HEK293 (cell line): ENCODE results near the gene PACRG.

Source experiments
- CTCF ChIA-PET: fragments of 350-600 bp; formaldehyde crosslinking; extraction: SDS; loops from one replicate; lab custom pipeline; 2021; ENCODE audit warnings: antibody characterized with exemption; lab: Yijun Ruan, JAX
- POLR2A ChIA-PET: fragments of 300-600 bp; formaldehyde crosslinking; extraction: SDS; loops from one replicate; lab custom pipeline; 2020; ENCODE audit warnings: antibody characterized with exemption, inconsistent platforms; lab: Yijun Ruan, JAX
- H3K27ac ChIP-seq: fragments of 200-500 bp; sonication (Bioruptor generic); 2 replicates; pipeline ENCODE4 v1.5.1; 2014; ENCODE audit warnings: low read depth, low read length, control low read depth, inconsistent platforms; ENCODE audit errors: extremely low read depth
- H3K36me3 ChIP-seq, 2 experiments: fragments of 200-500 bp in 1 of 2; sonication (Bioruptor generic) in 1 of 2; 1 replicate in 1 of 2; 2 replicates in 1 of 2; pipeline ENCODE4 v1.5.1; 2014 to 2017; ENCODE audit warnings: inconsistent platforms in 2 of 2, low read length in 2 of 2; ENCODE audit not compliant: control insufficient read depth in 2 of 2, insufficient read depth in 1 of 2
- H3K4me1 ChIP-seq: fragments of 200-500 bp; sonication (Bioruptor generic); 2 replicates; pipeline ENCODE4 v1.5.1; 2014; ENCODE audit warnings: mild to moderate bottlenecking, low read length, inconsistent platforms; ENCODE audit not compliant: control insufficient read depth, insufficient read depth
- H3K4me3 ChIP-seq: 2 replicates; pipeline ENCODE4 v1.5.1; 2011; ENCODE audit warnings: low read depth, mild to moderate bottlenecking, control low read depth, low read length, moderate library complexity
- H3K9me3 ChIP-seq: fragments of 200-500 bp; sonication (Bioruptor generic); 2 replicates; pipeline ENCODE4 v1.5.1; 2014; ENCODE audit warnings: low read depth, low read length, inconsistent platforms; ENCODE audit not compliant: control insufficient read depth, insufficient read depth
- BCL11A ChIP-seq: fragments of 450-650 bp; formaldehyde crosslinking; IDR thresholded peaks from 2 replicates; pipeline ENCODE4 v1.5.1; 2016; ENCODE audit warnings: low read depth, missing biosample characterization, missing genetic modification characterization
- FEZF1 ChIP-seq: fragments of 450-650 bp; formaldehyde crosslinking; IDR thresholded peaks from 2 replicates; pipeline ENCODE4 v1.5.1; 2016; ENCODE audit warnings: missing biosample characterization, missing genetic modification characterization
- KLF1 ChIP-seq: fragments of 450-650 bp; formaldehyde crosslinking; IDR thresholded peaks from 2 replicates; pipeline ENCODE4 v1.5.1; 2016; ENCODE audit warnings: missing biosample characterization, missing genetic modification characterization
- KLF10 ChIP-seq: fragments of 450-650 bp; IDR thresholded peaks from 2 replicates; pipeline ENCODE4 v1.5.1; 2018; ENCODE audit warnings: missing biosample characterization, mild to moderate bottlenecking, missing genetic modification characterization
- KLF7 ChIP-seq: fragments of 450-650 bp; formaldehyde crosslinking; IDR thresholded peaks from 2 replicates; pipeline ENCODE4 v1.5.1; 2016; ENCODE audit warnings: missing biosample characterization, missing genetic modification characterization, borderline replicate concordance
- MEIS1 ChIP-seq: sonication (generic); formaldehyde crosslinking; IDR thresholded peaks from 2 replicates; pipeline ENCODE4 v1.8.1; 2022; ENCODE audit warnings: missing genetic modification reagents, mild to moderate bottlenecking, borderline replicate concordance
- MYNN ChIP-seq: fragments of 450-650 bp; formaldehyde crosslinking; IDR thresholded peaks from 2 replicates; pipeline ENCODE4 v1.5.1; 2016; ENCODE audit warnings: missing biosample characterization, missing genetic modification characterization, borderline replicate concordance
- MZF1 ChIP-seq: fragments of 450-650 bp; formaldehyde crosslinking; IDR thresholded peaks from 2 replicates; pipeline ENCODE4 v1.5.1; 2017; ENCODE audit warnings: missing biosample characterization, missing genetic modification characterization, borderline replicate concordance
- PBX3 ChIP-seq: sonication (generic); formaldehyde crosslinking; IDR thresholded peaks from 2 replicates; pipeline ENCODE4 v1.8.1; 2022; ENCODE audit warnings: mild to moderate bottlenecking, moderate library complexity, missing genetic modification reagents
- RBAK ChIP-seq: fragments of 450-650 bp; formaldehyde crosslinking; IDR thresholded peaks from 2 replicates; pipeline ENCODE4 v1.5.1; 2016; ENCODE audit warnings: missing biosample characterization, missing genetic modification characterization
- REPIN1 ChIP-seq: fragments of 450-650 bp; formaldehyde crosslinking; IDR thresholded peaks from 2 replicates; pipeline ENCODE4 v1.5.1; 2017; ENCODE audit warnings: missing biosample characterization, missing genetic modification characterization, low read depth
- SP3 ChIP-seq: fragments of 450-650 bp; formaldehyde crosslinking; IDR thresholded peaks from 2 replicates; pipeline ENCODE4 v1.5.1; 2016; ENCODE audit warnings: missing biosample characterization, missing genetic modification characterization
- ZFHX2 ChIP-seq: fragments of 450-650 bp; formaldehyde crosslinking; conservative IDR thresholded peaks from 2 replicates; pipeline ENCODE4 v1.5.1; 2016; ENCODE audit warnings: missing biosample characterization, missing genetic modification characterization
- ZNF133 ChIP-seq: fragments of 450-650 bp; formaldehyde crosslinking; IDR thresholded peaks from 2 replicates; pipeline ENCODE4 v1.5.1; 2016; ENCODE audit warnings: missing biosample characterization, missing genetic modification characterization
- ZNF423 ChIP-seq: fragments of 450-650 bp; formaldehyde crosslinking; IDR thresholded peaks from 2 replicates; pipeline ENCODE4 v1.5.1; 2016; ENCODE audit warnings: missing biosample characterization, missing genetic modification characterization
- ZNF473 ChIP-seq: fragments of 450-650 bp; formaldehyde crosslinking; IDR thresholded peaks from 2 replicates; pipeline ENCODE4 v1.5.1; 2017; ENCODE audit warnings: missing biosample characterization, missing genetic modification characterization
- ZNF629 ChIP-seq: fragments of 450-650 bp; formaldehyde crosslinking; IDR thresholded peaks from 2 replicates; pipeline ENCODE4 v1.5.1; 2017; ENCODE audit warnings: missing biosample characterization, missing genetic modification characterization
- ZNF692 ChIP-seq: fragments of 450-650 bp; formaldehyde crosslinking; IDR thresholded peaks from 2 replicates; pipeline ENCODE4 v1.5.1; 2016; ENCODE audit warnings: missing biosample characterization, missing genetic modification characterization
- ZNF704 ChIP-seq: fragments of 450-650 bp; formaldehyde crosslinking; IDR thresholded peaks from 2 replicates; pipeline ENCODE4 v1.5.1; 2016; ENCODE audit warnings: missing biosample characterization, missing genetic modification characterization
- ZNF785 ChIP-seq: fragments of 450-650 bp; formaldehyde crosslinking; IDR thresholded peaks from 2 replicates; pipeline ENCODE4 v1.5.1; 2016; ENCODE audit warnings: missing biosample characterization, missing genetic modification characterization
- ZSCAN30 ChIP-seq: fragments of 450-650 bp; IDR thresholded peaks from 2 replicates; pipeline ENCODE4 v1.5.1; 2018; ENCODE audit warnings: missing biosample characterization, mild to moderate bottlenecking, missing genetic modification characterization, moderate library complexity

Gene PACRG

GRCh38 chr6:163347021-163347446 is 619.3 kb downstream of the PACRG start:
- no peaks in the 10 kb centered on the region for H3K9me3 ChIP-seq
- H3K4me3 ChIP-seq, result no peak overlapping the region
- H3K27ac ChIP-seq, result no peak overlapping the region
- no peaks in the 10 kb centered on the region for H3K4me1 ChIP-seq
- ChIA-PET CTCF (interaction anchor here (1.0 kb wide), 1 partner anchor 15 kb away, joined by 3 read pairs; no protein-coding TSS in a partner anchor), POLR2A (no interaction called here)
- TF ChIP-seq KLF1 (tag by site-specific recombination) (peak; percentile 23; the same call in 1 of the 2 replicates), ZSCAN30 (no peak), RBAK (tag by site-specific recombination) (no peak), KLF7 (tag by site-specific recombination) (no peak), MYNN (no peak), ZNF692 (no peak), MZF1 (no peak), SP3 (tag by site-specific recombination) (no peak)
- no peaks in the 10 kb centered on the region for H3K36me3 ChIP-seq

GRCh38 chr6:163348789-163349680 is 621.3 kb downstream of the PACRG start:
- Histone ChIP-seq H3K9me3 (no peaks in the 10 kb centered on the region), H3K27ac (no peak overlapping the region), H3K36me3 (no peaks in the 10 kb centered on the region), H3K4me3 (no peak overlapping the region), H3K4me1 (no peaks in the 10 kb centered on the region)
- CTCF ChIA-PET, result interaction anchor here (0.7 kb wide), 1 partner anchor 73 kb away, joined by 3 read pairs; no protein-coding TSS in a partner anchor
- POLR2A ChIA-PET, result no interaction called here
- no peak for TF ChIP-seq REPIN1 (tag by site-specific recombination)
- TF ChIP-seq BCL11A, result no peak
- no peak for TF ChIP-seq ZNF133 (tag by site-specific recombination)
- no peak for TF ChIP-seq PBX3 (CRISPR knock-in tag)
- TF ChIP-seq ZNF785 (tag by site-specific recombination), result no peak
- no peak for TF ChIP-seq ZNF629
- TF ChIP-seq MEIS1 (CRISPR knock-in tag), result no peak
- TF ChIP-seq ZNF473, result no peak
- no peak for TF ChIP-seq ZFHX2
- TF ChIP-seq KLF10, result no peak
- TF ChIP-seq FEZF1 (tag by site-specific recombination), result no peak
- TF ChIP-seq ZNF704, result no peak
- no peak for TF ChIP-seq ZNF423 (tag by site-specific recombination)
